Measurements from ENCODE around the gene SPEM2.

Gene SPEM2

DNA sequence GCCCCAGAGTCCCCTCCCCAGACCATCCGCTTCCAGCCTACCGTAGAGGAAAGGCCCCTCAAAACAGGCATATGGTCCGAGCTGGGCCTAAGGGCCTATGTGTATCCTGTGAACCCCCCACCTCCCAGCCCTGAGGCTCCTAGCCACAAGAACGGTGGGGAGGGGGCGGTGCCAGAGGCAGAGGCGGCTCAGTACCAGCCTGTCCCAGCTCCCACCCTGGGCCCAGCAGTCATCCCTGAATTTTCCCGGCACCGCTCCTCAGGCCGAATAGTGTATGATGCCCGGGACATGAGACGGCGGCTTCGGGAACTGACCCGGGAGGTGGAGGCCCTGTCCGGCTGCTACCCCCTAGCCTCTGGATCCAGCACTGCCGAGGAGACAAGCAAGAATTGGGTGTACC lies 4.2 kb upstream of the SPEM2 start:
- no peak for DNase-seq (ENCODE audit: low read depth, low spot score)

DNA sequence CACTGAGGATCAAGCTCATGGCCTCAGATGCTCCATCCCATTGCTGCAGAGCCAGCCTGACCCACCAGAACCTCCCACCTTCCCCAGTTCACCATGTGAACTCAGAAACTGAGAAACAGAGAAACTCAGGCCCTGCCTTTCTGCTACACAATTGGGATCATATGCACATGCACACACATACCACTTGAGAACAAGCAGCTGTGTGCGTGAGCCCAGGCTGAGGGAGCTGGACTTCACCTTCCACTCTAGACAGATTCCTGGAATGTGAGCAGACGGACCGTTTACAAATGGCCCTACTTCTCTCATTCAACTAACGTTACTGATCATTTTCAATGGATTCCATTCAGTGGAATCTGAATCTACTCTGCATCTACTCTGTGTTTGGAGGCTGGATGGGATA lies 1.7 kb upstream of the SPEM2 start:
- no peak for DNase-seq (ENCODE audit: low read depth, low spot score)

DNA sequence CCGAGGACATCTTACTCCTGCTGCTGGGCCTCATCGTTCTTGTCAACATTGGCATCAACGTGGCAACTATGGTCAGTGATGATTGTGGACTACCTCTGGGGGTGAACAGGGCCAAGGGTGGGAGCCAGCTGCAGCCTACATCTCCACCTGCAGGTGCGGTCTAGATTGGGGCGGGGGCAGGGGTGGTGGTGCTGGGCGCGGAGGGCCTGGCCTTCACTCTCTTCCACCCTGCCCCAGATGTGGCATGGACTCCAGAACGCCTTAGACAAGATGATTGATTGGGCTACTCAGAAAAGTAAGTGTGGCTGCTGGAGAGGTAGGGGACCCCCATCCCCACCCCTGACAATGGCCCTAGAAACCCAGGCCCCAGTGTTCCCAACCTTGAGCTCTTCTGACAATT lies 340 bp downstream of the SPEM2 start:
- no peak for DNase-seq (ENCODE audit: low read depth, low spot score)

DNA sequence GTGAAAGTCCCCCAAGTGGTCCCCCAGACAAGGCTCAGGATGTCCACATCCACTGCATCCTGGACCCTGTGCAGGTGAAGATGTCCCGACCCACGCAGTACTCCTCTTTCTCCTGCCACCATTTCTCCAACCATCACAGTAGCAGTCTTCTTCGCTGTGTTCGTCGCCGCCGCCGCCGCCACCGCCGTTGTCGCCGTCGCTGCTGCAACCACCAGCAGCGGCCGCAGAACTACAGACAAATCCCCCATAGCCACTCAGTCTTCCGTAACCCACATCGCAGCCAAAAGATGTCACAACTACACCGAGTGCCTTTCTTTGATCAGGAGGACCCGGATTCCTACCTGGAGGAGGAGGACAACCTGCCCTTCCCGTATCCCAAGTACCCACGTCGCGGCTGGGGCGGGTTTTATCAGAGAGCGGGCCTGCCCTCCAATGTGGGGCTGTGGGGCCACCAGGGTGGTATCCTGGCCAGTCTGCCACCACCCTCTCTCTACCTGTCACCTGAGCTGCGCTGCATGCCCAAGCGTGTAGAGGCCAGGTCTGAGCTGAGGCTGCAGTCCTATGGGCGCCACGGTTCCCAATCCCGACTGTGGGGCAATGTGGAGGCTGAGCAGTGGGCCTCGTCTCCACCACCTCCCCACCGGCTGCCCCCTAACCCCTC lies 917 bp downstream of the SPEM2 start:
- DNase-seq (ENCODE audit: low read depth, low spot score) = no peak

DNA sequence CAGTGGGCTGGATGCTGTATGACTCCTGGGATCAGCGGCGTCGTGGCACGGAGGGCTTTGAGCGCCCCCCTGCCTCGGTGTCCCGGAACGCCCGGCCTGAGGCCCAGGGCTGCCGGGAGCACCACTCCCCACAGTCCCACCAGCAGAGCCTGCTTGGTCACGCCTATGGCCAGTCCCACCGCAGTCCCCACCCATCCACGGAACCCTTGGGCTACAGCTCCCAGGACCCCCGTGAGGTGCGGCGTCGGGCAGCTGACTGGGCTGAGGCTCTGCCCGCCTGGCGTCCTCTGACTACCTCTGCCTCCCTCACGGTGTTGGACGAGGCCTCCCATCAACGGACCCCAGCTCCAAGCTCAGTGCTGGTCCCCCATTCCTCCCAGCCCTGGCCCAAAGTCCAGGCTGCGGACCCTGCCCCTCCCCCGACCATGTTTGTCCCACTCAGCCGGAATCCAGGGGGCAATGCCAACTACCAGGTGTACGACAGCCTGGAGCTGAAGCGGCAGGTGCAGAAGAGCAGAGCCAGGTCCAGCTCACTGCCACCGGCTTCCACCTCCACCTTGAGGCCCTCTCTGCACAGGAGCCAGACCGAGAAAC lies 1.6 kb downstream of the SPEM2 start:
- no peak for DNase-seq (ENCODE audit: low read depth, low spot score)

DNA sequence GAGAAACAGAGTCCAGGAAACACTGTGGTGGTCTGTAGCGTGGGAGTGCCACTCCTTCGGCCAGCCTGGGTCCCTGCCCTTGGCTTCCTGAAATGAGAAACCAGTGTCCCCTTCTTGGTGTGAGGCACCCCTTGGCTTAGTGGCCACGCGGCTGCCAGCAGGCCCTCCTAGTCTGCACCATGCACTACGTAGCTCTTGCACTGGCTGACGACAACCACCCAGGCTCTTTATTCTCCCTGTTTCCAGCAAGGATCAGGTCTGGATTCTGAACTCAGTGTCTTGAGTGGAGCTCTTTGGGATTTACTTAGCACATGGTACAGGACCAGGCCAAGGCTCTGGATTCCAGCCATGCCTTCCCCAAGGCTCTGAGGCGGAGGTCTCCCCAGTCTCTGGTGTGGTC lies 2.1 kb downstream of the SPEM2 start:
- no peak for DNase-seq (ENCODE audit: low read depth, low spot score)

DNA sequence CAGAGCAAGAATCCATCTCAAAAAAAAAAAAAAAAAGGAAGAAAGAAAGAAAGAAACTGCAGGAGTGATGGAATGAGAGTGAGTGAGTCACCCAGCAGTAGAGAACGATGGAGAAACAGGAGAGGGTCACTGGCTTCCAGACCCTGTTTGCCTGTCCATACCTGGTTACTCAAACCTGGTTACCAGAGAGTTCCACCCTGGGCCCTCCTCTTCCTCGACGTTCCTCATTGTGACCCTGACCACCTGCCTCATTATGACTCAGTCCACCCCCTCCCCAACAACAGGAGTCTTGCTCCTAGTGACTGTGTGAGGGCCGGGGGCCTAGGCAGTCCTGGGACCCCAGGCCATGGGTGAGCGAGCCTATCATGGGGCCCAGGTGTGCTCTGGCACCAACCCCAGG lies 3.1 kb downstream of the SPEM2 start, which contains the start of gene SPEM3:
TSS of gene SPEM3 (plus strand) at position 301 of the 400 bp plus-strand sequence. CDS start at position 347, 46 bp downstream.
- no peak for DNase-seq (ENCODE audit: low read depth, low spot score)

DNA sequence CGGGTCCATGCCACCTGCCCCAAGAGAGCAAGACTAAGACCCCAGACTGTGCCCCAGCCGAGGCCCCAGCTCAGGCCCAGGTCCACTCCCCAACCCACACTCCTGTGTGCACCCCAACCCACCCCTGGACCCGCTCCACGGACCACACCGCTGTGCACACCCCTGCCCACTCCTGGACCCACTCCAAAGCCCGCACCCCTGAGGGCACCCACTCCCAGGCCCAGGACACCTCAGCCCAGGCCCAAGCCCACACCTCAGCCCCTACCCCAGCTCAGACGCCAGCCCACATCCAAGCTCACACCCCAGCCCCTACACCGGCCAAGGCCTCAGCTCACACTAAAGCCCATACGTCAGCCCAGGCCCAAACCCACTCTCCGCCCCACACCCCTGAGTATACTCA lies 4.3 kb downstream of the SPEM2 start:
- DNase-seq (ENCODE audit: low read depth, low spot score) = no peak

DNA sequence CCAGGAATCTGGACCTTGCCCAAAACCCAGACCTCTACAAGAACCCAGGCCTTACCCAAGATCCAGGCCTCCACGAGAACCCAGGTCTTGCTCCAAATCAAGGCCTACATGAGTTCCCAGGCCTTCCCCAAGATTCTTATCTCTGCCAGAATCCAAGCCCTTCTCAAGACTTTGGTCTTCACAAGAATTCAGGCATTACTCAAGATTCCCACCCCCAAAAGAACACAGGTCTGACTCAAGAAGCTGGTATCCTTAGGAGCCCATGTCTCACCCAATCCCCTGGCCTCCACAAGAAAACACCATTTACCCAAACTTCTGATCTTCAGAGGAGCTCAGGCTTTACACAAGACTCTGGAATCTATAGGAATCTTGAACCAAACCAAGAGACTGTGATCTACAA lies 5.8 kb downstream of the SPEM2 start:
- DNase-seq (ENCODE audit: low read depth, low spot score) = no peak

DNA sequence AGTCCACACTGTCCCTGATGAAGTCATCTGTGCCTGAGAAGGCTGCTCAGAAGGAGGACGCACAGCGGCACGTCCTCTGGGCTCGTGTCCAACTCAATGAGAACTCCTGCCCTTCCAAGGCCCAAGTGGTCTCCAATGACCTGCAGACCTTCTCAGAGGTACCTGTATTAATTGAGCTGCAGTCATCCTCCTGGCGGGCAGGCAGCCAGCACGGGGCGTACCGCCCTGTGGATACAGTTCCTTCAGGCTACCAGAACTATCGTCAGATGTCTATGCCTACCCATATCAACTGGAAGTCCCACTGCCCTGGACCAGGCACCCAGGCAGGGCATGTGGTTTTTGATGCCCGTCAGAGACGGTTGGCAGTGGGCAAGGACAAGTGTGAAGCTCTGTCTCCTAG lies 6.9 kb downstream of the SPEM2 start:
- no peak for DNase-seq (ENCODE audit: low read depth, low spot score)

DNA sequence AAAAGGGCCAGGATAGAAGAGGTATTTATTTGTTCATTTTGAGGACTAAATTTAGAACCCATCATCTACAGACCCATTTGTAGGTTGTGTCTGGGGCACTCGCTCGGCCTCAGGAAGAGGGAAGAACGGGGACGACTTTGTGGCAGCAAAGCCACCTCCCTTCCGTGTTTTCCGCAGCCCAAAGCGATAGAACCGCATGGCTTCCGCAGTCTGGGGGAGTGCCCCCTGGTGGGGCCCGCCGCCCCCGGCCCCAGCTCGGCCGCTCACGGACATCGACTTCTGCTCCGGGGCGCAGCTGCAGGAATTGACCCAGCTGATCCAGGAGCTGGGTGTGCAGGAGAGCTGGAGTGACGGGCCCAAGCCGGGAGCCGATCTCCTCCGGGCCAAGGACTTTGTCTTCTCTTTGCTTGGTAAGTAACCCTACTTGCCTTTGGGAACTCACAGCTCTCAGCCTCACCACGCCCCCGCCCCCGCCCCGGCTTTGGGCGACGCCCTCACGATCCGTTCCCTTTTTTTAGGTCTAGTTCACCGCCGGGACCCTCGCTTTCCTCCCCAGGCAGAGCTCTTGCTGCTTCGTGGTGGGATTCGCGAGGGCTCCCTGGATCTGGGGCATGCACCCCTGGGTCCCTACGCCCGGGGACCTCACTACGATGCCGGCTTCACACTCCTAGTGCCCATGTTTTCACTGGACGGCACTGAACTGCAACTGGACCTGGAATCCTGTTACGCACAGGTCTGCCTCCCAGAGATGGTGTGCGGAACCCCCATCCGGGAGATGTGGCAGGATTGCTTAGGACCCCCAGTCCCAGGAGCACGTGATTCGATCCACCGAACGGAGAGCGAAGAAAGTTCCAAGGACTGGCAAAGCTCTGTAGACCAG lies 10.5 kb downstream of the SPEM2 start:
- DNase-seq (ENCODE audit: low read depth, low spot score) = peak; percentile 85

DNA sequence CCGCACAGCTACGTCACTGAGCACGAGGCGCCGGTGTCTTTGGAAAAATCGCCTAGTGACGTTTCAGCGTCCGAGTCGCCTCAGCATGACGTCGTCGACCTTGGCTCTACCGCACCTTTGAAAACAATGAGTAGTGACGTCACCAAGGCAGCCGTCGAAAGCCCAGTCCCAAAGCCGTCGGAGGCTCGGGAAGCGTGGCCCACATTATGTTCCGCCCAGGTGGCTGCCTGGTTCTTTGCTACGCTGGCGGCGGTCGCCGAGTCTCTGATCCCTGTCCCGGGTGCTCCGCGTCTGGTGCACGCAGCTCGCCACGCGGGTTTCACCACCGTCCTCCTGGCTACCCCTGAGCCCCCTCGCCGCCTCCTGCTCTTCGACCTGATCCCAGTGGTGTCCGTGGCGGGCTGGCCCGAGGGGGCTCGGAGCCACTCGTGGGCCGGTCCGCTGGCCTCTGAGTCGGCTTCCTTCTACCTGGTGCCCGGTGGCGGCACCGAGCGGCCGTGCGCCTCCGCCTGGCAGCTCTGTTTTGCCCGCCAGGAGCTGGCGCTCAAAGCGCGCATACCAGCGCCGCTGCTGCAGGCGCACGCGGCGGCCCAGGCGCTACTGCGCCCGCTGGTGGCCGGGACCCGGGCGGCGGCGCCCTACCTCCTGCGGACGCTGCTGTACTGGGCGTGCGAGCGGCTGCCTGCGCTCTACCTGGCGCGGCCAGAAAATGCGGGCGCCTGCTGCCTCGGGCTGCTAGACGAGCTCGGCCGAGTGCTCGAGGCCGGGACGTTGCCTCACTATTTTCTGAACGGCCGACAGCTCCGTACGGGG lies 11.3 kb downstream of the SPEM2 start:
- DNase-seq (ENCODE audit: low read depth, low spot score) = peak; percentile 94

DNA sequence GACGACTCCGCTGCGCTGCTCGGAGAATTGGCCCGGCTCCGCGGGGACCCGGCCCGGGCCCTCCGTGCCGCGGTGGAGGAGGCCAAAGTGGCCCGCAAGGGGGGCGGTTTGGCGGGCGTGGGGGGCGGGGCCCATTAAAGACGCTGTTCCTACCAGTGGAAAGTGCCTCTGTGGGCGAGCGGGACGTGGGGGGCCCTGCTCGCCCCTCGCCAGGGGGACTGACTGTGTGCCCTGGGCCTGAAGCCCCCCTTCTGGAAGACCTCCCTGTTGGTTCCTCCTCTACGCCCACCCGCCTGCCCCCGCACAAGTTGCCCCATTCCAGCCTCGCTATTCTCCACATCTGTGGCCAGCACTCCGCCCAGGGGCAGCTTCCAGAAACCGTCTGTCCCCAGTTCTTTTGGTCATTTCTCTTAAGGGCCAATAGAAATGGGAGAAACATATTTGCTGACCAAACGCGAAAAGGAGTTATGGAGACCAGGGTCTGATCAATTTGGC lies 12.0 kb downstream of the SPEM2 start:
- no peak for DNase-seq (ENCODE audit: low read depth, low spot score)

DNA sequence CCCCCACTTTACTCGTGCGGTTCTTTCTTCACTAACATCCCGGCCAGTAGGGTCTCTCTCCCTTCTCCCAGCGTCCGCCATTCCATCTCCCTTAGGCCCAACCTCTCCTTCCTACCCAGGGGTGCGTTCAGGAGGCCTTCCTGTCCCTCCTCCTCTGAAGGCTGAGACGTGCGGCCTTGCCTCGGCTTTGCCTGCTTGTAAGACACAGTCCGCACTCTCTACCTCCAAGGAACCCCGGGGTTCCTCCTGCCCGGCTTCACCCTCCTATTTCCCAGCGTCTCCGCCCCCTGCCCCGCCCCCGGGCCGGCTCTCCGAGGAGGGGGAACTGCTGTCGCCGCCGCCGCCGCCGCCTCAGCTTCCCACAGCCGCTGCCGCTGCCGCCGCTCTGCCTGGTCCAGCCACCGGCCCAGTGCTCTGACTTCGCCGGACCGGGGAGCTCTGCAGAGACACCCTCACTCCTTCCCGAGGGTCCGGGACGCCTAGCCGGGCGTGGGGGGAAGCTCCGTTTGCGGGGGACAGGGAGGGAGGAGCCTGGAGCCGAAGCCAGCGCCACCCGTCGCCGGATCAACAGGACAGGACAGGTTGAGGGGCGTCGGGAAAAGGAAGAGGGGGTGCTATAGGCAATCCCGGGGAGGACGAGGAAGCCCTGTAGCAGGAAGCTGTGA lies 12.7 kb downstream of the SPEM2 start:
- peak; percentile 67 for DNase-seq (ENCODE audit: low read depth, low spot score)

DNA sequence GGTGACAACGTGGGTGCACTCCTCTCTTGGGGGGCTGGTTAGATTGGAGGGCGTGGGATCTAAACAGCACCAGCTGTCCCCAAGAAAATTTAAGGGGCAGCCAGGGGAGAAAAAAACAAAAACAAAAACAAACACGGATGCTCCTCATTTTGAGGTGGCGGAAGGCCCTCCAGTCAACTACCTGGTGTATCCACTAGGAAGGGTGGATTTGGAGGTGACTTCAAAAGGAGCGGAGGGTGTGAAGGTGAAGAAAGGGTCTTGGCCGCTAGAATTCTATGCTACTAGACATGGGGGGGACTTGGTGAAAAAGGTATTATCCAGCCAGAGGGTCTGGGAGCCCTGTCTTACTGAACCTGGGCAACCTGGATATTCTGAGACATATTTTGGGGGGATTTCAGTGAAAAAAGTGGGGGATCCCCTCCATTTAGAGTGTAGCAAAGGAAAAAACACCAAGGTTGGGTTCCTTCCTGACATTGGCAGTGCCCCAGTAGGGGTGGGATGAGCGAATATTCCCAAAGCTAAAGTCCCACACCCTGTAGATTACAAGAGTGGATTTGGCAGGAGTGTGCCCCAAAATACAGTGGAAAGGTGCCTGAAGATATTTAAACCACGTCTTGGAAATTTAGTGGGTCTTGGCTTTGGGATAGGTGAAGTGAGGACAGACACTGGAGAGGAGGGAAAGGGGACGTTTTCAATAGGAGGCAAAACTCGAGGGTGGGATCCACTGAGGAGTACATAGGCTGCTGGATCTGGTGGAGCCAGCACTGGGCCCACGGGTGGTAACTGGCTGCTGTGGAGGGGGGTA lies 13.4 kb downstream of the SPEM2 start:
- DNase-seq (ENCODE audit: low read depth, low spot score) = no peak

DNA sequence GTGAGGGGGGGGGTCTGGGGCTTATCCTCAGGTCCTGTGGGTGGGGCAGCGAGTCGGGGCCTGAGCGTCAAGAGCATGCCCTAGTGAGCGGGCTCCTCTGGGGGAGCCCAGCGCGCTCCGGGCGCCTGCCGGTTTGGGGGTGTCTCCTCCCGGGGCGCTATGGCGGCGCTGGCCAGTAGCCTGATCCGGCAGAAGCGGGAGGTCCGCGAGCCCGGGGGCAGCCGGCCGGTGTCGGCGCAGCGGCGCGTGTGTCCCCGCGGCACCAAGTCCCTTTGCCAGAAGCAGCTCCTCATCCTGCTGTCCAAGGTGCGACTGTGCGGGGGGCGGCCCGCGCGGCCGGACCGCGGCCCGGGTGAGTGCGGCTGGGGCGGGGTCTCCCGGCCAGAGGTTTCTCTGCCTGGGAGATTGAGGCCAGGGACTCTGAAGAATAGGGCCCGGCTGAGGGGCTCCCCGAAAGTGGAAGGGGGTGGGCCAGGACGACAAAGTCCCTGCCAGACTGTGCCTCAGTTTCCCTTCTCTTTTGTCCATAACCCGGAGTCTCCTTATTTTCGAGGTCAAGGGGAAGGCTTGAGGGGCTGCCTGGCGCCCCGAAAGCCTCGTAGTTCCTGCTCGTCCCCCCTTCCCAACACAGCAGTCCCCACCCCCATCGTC lies 14.2 kb downstream of the SPEM2 start, which contains the start of gene FGF11:
TSS of gene FGF11 (plus strand) at position 51 of the 651 bp plus-strand sequence. CDS start at position 160, 109 bp downstream.
- DNase-seq (ENCODE audit: low read depth, low spot score) = peak; percentile 28

DNA sequence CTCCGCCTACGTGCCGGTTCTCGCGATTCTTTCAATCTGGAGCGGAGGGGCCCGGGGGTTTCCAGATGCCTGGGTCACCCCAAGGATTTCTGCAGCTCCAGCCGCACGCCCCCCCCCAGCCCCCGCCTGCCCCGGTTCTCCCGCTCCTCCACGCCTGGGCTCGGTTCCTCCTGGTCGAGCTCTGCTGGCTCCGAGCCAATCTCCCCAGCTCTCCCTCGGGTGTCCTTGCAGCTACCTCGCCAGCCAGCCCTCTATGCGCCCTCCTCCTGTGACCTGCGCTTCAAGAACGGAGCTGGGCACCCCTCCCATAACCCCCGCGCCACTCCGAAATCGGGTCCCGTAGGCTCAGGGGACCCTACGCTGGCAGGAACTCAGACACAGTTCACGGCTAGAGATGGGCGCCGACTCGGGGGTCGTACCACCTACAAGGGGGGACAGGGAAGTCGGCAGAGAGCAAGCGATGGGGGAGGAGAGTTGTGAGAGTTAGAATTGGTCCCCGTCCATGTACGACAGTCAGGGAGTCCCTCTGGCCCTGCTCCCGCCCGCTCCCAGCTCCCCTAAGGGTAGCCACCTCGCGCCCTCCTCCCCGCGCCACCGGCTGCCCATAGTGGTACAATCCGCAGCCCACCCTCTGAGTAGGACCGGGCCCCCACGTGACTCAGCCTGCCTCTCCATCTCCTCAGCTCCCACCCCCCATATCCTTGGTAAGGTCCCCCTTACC lies 14.9 kb downstream of the SPEM2 start:
- peak; percentile 59 for DNase-seq (ENCODE audit: low read depth, low spot score)

DNA sequence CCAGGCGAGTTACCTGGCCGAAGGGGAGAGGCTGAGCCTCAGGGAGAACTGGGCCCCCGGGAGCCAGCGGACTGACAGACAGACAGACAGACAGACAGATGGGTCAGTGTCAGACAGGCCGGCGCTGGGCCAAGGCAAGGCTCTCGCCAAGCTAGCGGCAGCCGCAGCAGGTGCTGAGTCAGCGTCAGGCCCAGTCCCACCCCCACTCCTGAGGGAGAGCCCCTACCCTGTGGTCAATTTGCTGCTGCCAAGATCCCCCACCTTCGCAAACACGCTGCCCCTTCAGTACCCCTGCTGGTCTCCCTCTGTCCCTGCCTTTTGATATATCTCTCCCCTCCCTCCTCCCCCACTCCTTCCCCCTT lies 15.4 kb downstream of the SPEM2 start:
- peak; percentile 71 for DNase-seq (ENCODE audit: low read depth, low spot score)

DNA sequence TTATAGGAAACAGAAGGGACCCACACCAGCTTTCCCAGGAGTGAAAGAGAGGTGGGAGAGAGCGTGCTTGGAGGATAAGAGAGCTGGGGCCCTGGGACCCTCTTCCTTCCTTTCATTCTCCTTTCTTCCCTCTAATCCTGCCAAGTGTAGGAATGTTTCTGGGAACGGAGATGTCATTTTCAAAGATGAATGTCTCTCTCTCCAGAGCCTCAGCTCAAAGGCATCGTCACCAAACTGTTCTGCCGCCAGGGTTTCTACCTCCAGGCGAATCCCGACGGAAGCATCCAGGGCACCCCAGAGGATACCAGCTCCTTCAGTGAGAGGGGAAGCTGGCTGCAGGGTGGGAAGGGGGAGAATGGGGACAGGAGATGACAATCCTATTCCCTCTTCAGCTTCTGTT lies 15.8 kb downstream of the SPEM2 start:
- peak; percentile 20 for DNase-seq (ENCODE audit: low read depth, low spot score)
